Activated T-cell treated with anti-CD3 and anti-CD28 coated beads, Interleukin-2, amount 50 U/mL, for 72 hours (primary cell): Measurements from ENCODE around the gene PI3. TPM values are rescaled to one million over a fixed set of nuclear protein-coding genes. Genes with fewer than 3 reads are reported as not detected.

Source experiments
- ATAC-seq, 2 donors: fragments of 150-1000 bp; cut with Tn5 transposase; replicated peaks in 1 of 2; 2 replicates each; pipeline ENCODE4 v1.10.0; 2021; ENCODE audit warnings: moderate library complexity in 2 of 2, mild to moderate bottlenecking in 1 of 2
- DNase-seq, 2 donors: peaks; one replicate each; pipeline ENCODE4 v3.0.0; 2021 to 2022; ENCODE audit warnings: mixed read lengths in 1 of 2
- H3K27ac Mint-ChIP-seq: one replicate; pipeline ENCODE4 v1.8.0; 2022; ENCODE audit warnings: mild to moderate bottlenecking, moderate library complexity, mixed read lengths
- H3K27me3 Mint-ChIP-seq: one replicate; pipeline ENCODE4 v1.8.0; 2022; ENCODE audit warnings: low read depth, mixed read lengths
- H3K36me3 Mint-ChIP-seq, 2 donors: one replicate each; pipeline ENCODE4 v1.8.0; 2022; ENCODE audit warnings: mixed read lengths in 2 of 2, mild to moderate bottlenecking in 1 of 2; ENCODE audit not compliant: insufficient read depth in 2 of 2
- H3K4me1 Mint-ChIP-seq: one replicate; pipeline ENCODE4 v1.8.0; 2022; ENCODE audit warnings: low read depth, mixed read lengths
- H3K4me3 Mint-ChIP-seq, 2 donors: one replicate each; pipeline ENCODE4 v1.8.0; 2022; ENCODE audit warnings: mild to moderate bottlenecking in 2 of 2, mixed read lengths in 2 of 2, moderate library complexity in 2 of 2
- H3K9me3 Mint-ChIP-seq, 2 donors: one replicate each; pipeline ENCODE4 v1.8.0; 2022; ENCODE audit warnings: mixed read lengths in 2 of 2
- total RNA-seq, 2 donors: library from RNA; stranded (reverse); gene quantifications; one replicate each; pipeline ENCODE4 v1.2.3, GENCODE V29; 2022

PI3 gene
- total RNA-seq, 2 donors from 2014 or later: not detected

- Mint-ChIP-seq H3K27ac (no peak within 1 kb of the TSS), H3K27me3 (peaks cover 46% of the 10 kb centered on the region), H3K4me1 (no peaks in the 10 kb centered on the region), H3K4me3 (no peak within 1 kb of the TSS), H3K36me3 (no peaks in the 10 kb centered on the region), H3K9me3 (peaks cover 4% of the 10 kb centered on the region in 2 donors)
- no peak for DNase-seq
- ATAC-seq: no peak
Observed at GRCh38 chr20:45206725-45207124, 32.0 kb downstream of the PI3 start, which contains the start of gene SEMG1. SEMG1 (plus strand) TSS chr20:45207033; CDS start chr20:45207054, 21 bp downstream.

- Mint-ChIP-seq H3K4me3 (no peak overlapping the region), H3K36me3 (no peaks in the 10 kb centered on the region), H3K9me3 (no peaks in the 10 kb centered on the region), H3K4me1 (no peaks in the 10 kb centered on the region), H3K27me3 (peaks cover 55% of the 10 kb centered on the region), H3K27ac (no peak overlapping the region)
- DNase-seq (no peak), ATAC-seq (no peak)
Observed at GRCh38 chr20:45209924-45210323, 35.2 kb downstream of the PI3 start.

DNA sequence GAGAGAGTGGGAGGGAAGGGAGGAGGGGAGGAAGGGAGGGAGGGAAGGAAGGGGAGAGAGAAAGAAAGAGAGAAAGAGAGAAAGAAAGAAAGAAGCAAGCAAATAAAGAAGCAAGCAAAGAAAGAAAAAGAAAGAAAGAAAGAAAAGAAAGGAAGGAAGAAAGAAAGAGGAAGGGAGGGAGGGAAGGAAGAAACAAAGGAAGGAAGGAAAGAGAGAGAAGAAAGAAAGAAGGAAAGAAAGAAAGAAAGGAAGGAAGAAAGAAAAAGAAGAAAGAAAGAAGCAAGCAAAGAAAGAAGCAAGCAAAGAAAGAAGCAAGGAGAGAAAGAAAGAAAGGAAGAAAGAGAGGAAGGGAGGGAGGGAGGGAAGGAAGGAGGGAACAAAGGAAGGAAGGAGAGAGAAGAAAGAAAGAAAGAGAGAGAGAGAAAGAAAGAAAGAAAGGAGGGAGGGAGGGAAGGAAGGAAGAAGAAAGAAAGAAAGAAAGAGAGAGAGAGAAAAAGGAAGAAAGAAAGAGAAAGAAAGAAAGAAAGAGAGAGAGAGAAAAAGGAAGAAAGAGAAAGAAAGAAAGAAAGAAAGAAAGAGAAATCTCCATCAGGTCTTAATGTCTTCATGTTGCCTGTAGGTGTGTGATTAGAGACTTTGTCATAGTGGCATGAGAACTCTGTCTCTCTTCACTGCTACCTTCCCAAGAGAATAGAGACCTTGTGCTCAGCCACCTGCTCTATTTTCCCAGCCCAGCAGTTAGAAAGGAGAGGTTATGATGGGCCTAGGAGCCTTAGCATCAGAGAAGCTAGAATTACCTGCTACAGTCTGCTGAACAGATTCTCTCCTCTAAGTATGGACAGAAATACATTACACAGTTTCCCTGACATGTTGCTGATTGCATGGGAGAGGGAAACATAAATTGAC, 37.1 kb downstream of the PI3 start:
- Mint-ChIP-seq H3K4me1 (no peaks in the 10 kb centered on the region), H3K27me3 (peaks cover 42% of the 10 kb centered on the region), H3K36me3 (no peaks in the 10 kb centered on the region), H3K27ac (no peak overlapping the region), H3K9me3 (no peaks in the 10 kb centered on the region), H3K4me3 (no peak overlapping the region)
- DNase-seq (no peak), ATAC-seq (no peak)

DNA sequence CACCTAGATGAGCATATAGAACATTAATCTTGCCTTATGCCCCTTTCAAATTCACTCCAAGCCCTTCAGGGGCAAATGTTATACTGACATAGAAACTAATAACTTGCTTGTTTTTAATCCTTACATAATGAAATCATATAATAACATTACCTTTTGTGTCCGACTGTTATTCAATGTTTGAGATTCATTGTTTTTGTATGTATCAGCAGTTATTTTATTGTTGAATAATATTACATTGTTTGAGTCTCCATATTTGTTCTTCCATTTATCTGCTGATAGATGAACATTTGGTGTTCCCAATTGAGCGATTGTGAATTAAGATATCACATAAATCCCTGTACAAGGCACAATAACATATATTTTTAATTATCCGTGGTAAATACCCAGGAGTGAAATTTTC, 38.1 kb downstream of the PI3 start:
- Mint-ChIP-seq H3K27me3 (peaks cover 32% of the 10 kb centered on the region), H3K4me3 (no peak overlapping the region), H3K4me1 (no peaks in the 10 kb centered on the region), H3K36me3 (no peaks in the 10 kb centered on the region), H3K9me3 (no peaks in the 10 kb centered on the region), H3K27ac (no peak overlapping the region)
- ATAC-seq (no peak), DNase-seq (no peak)

GRCh38 chr20:45218124-45218523, 43.4 kb downstream of the PI3 start:
- Mint-ChIP-seq H3K27ac (no peak overlapping the region), H3K4me1 (no peaks in the 10 kb centered on the region), H3K27me3 (peaks cover 49% of the 10 kb centered on the region), H3K9me3 (no peaks in the 10 kb centered on the region), H3K4me3 (no peak overlapping the region), H3K36me3 (no peaks in the 10 kb centered on the region)
- DNase-seq (no peak), ATAC-seq (no peak)

DNA sequence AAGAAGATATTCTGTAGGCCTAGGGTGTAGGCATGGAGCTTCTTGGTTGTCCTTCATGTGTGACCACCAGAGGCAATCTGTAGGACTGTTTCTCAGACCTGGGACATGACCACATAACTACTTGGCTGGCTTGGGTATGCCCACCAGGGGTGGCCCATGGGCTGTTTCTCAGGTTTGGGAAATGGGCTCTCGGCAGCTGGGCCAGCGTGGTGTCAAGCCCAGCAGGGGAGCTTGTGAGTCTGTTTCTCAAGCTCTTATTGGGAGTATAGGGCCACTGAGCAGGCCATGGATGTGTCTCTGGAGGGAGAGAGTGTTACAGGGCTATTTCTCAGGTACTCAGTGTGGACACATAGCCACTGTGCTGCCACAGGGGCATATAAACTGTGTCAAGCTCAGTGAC, 43.9 kb downstream of the PI3 start:
- no peaks in the 10 kb centered on the region for H3K9me3 Mint-ChIP-seq
- H3K36me3 Mint-ChIP-seq: no peaks in the 10 kb centered on the region
- ATAC-seq: no peak
- H3K4me1 Mint-ChIP-seq: no peaks in the 10 kb centered on the region
- no peak overlapping the region for H3K27ac Mint-ChIP-seq
- H3K27me3 Mint-ChIP-seq: peaks cover 44% of the 10 kb centered on the region
- no peak for DNase-seq
- H3K4me3 Mint-ChIP-seq: no peak overlapping the region

DNA sequence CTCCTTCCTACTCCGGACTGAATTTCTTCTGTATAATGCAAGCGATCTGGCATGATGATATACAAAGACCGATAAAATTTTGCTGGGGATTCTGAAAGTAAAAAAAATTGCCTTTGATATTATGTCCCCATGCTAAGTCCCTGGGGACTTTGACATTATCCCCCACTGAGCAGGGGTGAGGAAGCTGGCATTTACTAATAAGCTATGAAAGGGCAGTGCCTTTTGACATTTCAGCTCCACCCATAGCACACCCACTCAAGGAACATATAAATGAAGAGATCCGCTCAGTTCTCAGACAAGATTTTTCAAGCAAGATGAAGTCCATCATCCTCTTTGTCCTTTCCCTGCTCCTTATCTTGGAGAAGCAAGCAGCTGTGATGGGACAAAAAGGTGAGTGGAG, 46.4 kb downstream of the PI3 start, which contains the start of gene SEMG2:
TSS of gene SEMG2 (plus strand) at position 298 of the 400 bp plus-strand sequence. CDS start at position 315, 17 bp downstream.
- H3K4me3 Mint-ChIP-seq: no peak within 1 kb of the TSS
- no peaks in the 10 kb centered on the region for H3K9me3 Mint-ChIP-seq
- no peaks in the 10 kb centered on the region for H3K36me3 Mint-ChIP-seq
- H3K4me1 Mint-ChIP-seq: no peaks in the 10 kb centered on the region
- no peak for ATAC-seq
- H3K27me3 Mint-ChIP-seq: peaks cover 38% of the 10 kb centered on the region
- H3K27ac Mint-ChIP-seq: no peak within 1 kb of the TSS
- no peak for DNase-seq

- Mint-ChIP-seq H3K27me3 (peaks cover 56% of the 10 kb centered on the region), H3K4me1 (no peaks in the 10 kb centered on the region), H3K4me3 (no peak overlapping the region), H3K36me3 (no peaks in the 10 kb centered on the region), H3K9me3 (no peaks in the 10 kb centered on the region), H3K27ac (no peak overlapping the region)
- no peak for ATAC-seq
- no peak for DNase-seq
Observed at GRCh38 chr20:45223136-45223535, 48.4 kb downstream of the PI3 start.

Other genes starting within 250 kb of the PI3 start
- gene TOMM34, start 214.5 kb upstream of the PI3 start, total RNA-seq: 10 to 100 TPM; 43.5 to 46.8 TPM
- 100 to 1,000 TPM; 161 to 162 TPM for gene STK4, start 208.4 kb upstream of the PI3 start, total RNA-seq
- under 1 TPM; 0.23 to 0.58 TPM for gene KCNS1, start 73.8 kb upstream of the PI3 start, total RNA-seq
- 1 to 10 TPM in 1 of 2 donors, not detected in 1; 1.4 TPM for gene WFDC5, start 59.7 kb upstream of the PI3 start, total RNA-seq
- gene WFDC12, start 50.4 kb upstream of the PI3 start, total RNA-seq: not detected
- gene SEMG1, start 32.1 kb downstream of the PI3 start, total RNA-seq: not detected
- not detected for gene SEMG2, start 46.5 kb downstream of the PI3 start, total RNA-seq
- not detected for gene SLPI, start 79.7 kb downstream of the PI3 start, total RNA-seq
- gene RBPJL, start 131.9 kb downstream of the PI3 start, total RNA-seq: not detected
- gene MATN4, start 133.4 kb downstream of the PI3 start, total RNA-seq: 1 to 10 TPM; 3.5 to 5.1 TPM
- 10 to 100 TPM; 37.7 to 51.1 TPM for gene SDC4, start 173.5 kb downstream of the PI3 start, total RNA-seq
- 10 to 100 TPM; 35.4 to 38.8 TPM for gene SYS1, start 188.3 kb downstream of the PI3 start, total RNA-seq
- gene TP53TG5, start 203.4 kb downstream of the PI3 start, total RNA-seq: under 1 TPM; 0.67 to 0.83 TPM
- 10 to 100 TPM; 28.7 to 43.4 TPM for gene DBNDD2, start 233.4 kb downstream of the PI3 start, total RNA-seq
- gene PIGT, start 241.2 kb downstream of the PI3 start, total RNA-seq: 10 to 100 TPM; 60.4 to 63.7 TPM